HEK293T (cell line): ENCODE data around the gene ORMDL1.
A peak's percentile ranks its signal among the peaks of the same experiment; 100 is the strongest.

Source experiments
- CTCF ChIA-PET: fragments of 350-600 bp; formaldehyde crosslinking; extraction: SDS; loops from one replicate; lab custom pipeline; 2021; ENCODE audit warnings: antibody characterized with exemption, inconsistent platforms; lab: Yijun Ruan, JAX
- POLR2A ChIA-PET: fragments of 350-600 bp; formaldehyde crosslinking; extraction: SDS; loops from one replicate; lab custom pipeline; 2020; ENCODE audit warnings: antibody characterized with exemption, inconsistent platforms; lab: Yijun Ruan, JAX
- DNase-seq: peaks from one replicate; pipeline ENCODE4 v3.0.0; 2012; ENCODE audit warnings: mixed read lengths; ENCODE audit errors: extremely low spot score
- ARNT ChIP-seq: fragments of 450-650 bp; IDR thresholded peaks from 2 replicates; pipeline ENCODE4 v1.6.1; 2017; ENCODE audit warnings: mild to moderate bottlenecking
- BHLHE40 ChIP-seq: fragments of 450-650 bp; IDR thresholded peaks from 2 replicates; pipeline ENCODE4 v1.6.1; 2016; ENCODE audit warnings: mild to moderate bottlenecking, moderate library complexity, borderline replicate concordance
- CTBP1 ChIP-seq: fragments of 450-650 bp; IDR thresholded peaks from 2 replicates; pipeline ENCODE4 v1.6.1; 2016; ENCODE audit warnings: borderline replicate concordance
- ELF4 ChIP-seq: fragments of 450-650 bp; IDR thresholded peaks from 2 replicates; pipeline ENCODE4 v1.6.1; 2017; ENCODE audit warnings: antibody characterized with exemption
- FOXA1 ChIP-seq: fragments of 450-650 bp; IDR thresholded peaks from 2 replicates; pipeline ENCODE4 v1.6.1; 2016; ENCODE audit warnings: mild to moderate bottlenecking
- FOXK2 ChIP-seq: fragments of 450-650 bp; IDR thresholded peaks from 2 replicates; pipeline ENCODE4 v1.6.1; 2016; ENCODE audit warnings: mild to moderate bottlenecking
- FOXM1 ChIP-seq: fragments of 450-650 bp; IDR thresholded peaks from 2 replicates; pipeline ENCODE4 v1.6.1; 2017; ENCODE audit warnings: mild to moderate bottlenecking, borderline replicate concordance
- HDGF ChIP-seq: fragments of 450-650 bp; IDR thresholded peaks from 2 replicates; pipeline ENCODE4 v1.6.1; 2017; ENCODE audit warnings: antibody characterized with exemption, borderline replicate concordance
- L3MBTL2 ChIP-seq: fragments of 450-650 bp; conservative IDR thresholded peaks from 2 replicates; pipeline ENCODE4 v1.6.1; 2016; ENCODE audit warnings: mild to moderate bottlenecking
- LEF1 ChIP-seq: fragments of 450-650 bp; IDR thresholded peaks from 2 replicates; pipeline ENCODE4 v1.6.1; 2017; ENCODE audit warnings: mild to moderate bottlenecking, borderline replicate concordance
- NFRKB ChIP-seq: fragments of 450-650 bp; IDR thresholded peaks from 2 replicates; pipeline ENCODE4 v1.6.1; 2016; ENCODE audit warnings: mild to moderate bottlenecking, moderate library complexity
- PKNOX1 ChIP-seq: fragments of 450-650 bp; IDR thresholded peaks from 2 replicates; pipeline ENCODE4 v1.6.1; 2016
- SP1 ChIP-seq: fragments of 450-650 bp; IDR thresholded peaks from 2 replicates; pipeline ENCODE4 v1.6.1; 2017
- SUZ12 ChIP-seq: fragments of 450-650 bp; IDR thresholded peaks from 2 replicates; pipeline ENCODE4 v1.6.1; 2016; ENCODE audit warnings: mild to moderate bottlenecking
- TARDBP ChIP-seq: fragments of 450-650 bp; IDR thresholded peaks from 2 replicates; pipeline ENCODE4 v1.6.1; 2016
- ZNF384 ChIP-seq: fragments of 450-650 bp; IDR thresholded peaks from 2 replicates; pipeline ENCODE4 v1.6.1; 2016

ORMDL1 gene

GRCh38 chr2:189799030-189799331 lies 14.8 kb upstream of the ORMDL1 start:
- CTCF ChIA-PET: interaction anchor here (0.6 to 1.1 kb wide), 6 partner anchors 9 to 267 kb away, joined by 3 to 7 read pairs (median 4); no protein-coding TSS in a partner anchor
- TF ChIP-seq L3MBTL2 (no peak), PKNOX1 (no peak), FOXM1 (no peak), ARNT (no peak), FOXK2 (no peak), TARDBP (no peak), LEF1 (no peak), NFRKB (no peak), CTBP1 (no peak), BHLHE40 (no peak)
- no peak for DNase-seq
- POLR2A ChIA-PET: interaction anchor here (2.0 kb wide), 1 partner anchor 15 kb away, joined by 6 read pairs; the partner anchor contains the start of genes ORMDL1 and PMS1

DNA sequence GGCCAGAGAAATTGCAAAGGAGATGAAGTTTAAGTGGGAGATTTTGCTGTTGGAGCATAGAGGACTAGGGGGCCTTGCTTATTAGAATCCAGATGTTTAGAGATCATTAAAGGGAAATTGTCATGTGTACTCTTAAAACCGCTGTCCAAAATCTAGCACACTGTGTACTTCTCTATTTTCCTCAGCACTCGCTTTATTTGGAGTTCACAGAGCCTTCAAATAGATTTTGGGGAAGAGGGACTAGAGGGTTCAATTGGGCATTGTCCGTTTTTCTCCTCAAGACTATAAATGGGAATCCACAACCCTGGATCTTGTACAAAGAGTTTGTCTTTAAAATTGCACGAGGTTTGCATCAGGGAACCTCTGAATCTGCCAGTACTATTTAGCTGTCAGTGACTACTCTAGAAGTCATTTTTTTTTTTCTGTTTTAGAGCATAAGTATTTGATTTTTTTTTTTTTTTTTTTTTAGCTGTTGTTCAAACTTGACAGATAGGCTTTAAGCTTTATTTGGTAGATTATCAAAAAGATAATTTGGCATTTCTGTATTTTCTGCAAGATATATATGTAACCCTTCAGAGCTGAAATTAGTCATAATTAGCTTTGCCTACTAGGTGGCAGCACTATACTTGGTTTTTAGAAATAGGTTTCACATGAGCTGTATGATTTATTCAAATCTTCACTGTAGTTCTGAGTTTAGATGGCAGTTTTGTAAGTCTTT lies 14.3 kb upstream of the ORMDL1 start:
- TF ChIP-seq FOXA1 (no peak), FOXK2 (no peak), ARNT (no peak), SUZ12 (no peak), CTBP1 (no peak), PKNOX1 (no peak)
- no peak for DNase-seq
- CTCF ChIA-PET: interaction anchor here (0.6 to 1.3 kb wide), 7 partner anchors 8 to 272 kb away, joined by 3 to 7 read pairs (median 4); no protein-coding TSS in a partner anchor
- POLR2A ChIA-PET: interaction anchor here (2.0 kb wide), 1 partner anchor 14 kb away, joined by 6 read pairs; the partner anchor contains the start of genes ORMDL1 and PMS1

DNA sequence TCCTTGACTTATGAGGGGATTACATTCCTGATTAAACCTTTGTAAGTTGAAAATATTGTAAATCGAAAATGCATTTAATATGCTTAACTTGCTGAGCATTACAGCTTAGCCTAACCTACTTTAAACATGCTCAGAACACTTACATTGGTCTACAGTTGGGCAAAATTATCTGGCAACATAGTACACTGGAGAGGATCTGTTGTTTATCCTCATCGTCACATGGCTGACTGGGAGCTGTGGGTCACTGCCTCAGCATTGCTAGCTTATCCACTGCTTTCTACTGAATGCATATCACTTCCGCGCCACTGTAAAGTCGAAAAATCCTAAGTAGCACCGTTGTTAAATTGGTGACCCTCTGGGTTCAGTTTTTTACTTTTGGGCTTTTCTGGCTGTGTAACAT lies 13.8 kb upstream of the ORMDL1 start:
- no peak for TF ChIP-seq ELF4
- no peak for TF ChIP-seq FOXK2
- TF ChIP-seq LEF1: no peak
- no peak for TF ChIP-seq HDGF
- TF ChIP-seq TARDBP: no peak
- TF ChIP-seq ZNF384: no peak
- TF ChIP-seq FOXM1: no peak
- TF ChIP-seq CTBP1: no peak
- no peak for TF ChIP-seq ARNT
- no peak for TF ChIP-seq FOXA1
- no peak for TF ChIP-seq SUZ12
- ChIA-PET CTCF (interaction anchor here (1.1 to 1.3 kb wide), 2 partner anchors 10 to 273 kb away, joined by 4 to 7 read pairs; no protein-coding TSS in a partner anchor), POLR2A (interaction anchor here (2.0 kb wide), 1 partner anchor 14 kb away, joined by 6 read pairs; the partner anchor contains the start of genes ORMDL1 and PMS1)
- no peak for DNase-seq

DNA sequence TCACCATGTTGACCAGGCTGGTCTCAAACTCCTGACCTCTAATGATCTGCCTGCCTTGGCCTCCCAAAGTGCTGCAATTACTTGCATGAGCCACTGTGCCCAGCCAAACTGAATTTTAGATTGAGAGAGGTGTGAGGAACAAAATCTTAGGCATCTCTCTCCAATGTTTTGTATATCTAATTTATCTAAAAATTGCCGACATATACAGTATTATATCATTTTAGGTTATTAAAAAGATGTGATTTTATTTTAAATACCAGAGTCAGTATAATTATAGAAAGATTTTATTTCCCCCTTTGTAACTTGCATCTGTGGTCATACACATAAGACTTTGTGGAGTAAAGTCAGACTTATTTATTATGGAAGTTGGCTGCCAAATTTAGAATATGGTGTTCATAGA lies 10.2 kb upstream of the ORMDL1 start:
- ChIA-PET CTCF (no interaction called here), POLR2A (no interaction called here)
- DNase-seq: no peak
- TF ChIP-seq BHLHE40: no peak
- TF ChIP-seq LEF1: no peak
- no peak for TF ChIP-seq NFRKB
- TF ChIP-seq L3MBTL2: no peak
- TF ChIP-seq SP1: no peak
- no peak for TF ChIP-seq ARNT
- TF ChIP-seq ELF4: no peak
- no peak for TF ChIP-seq TARDBP
- TF ChIP-seq ZNF384: no peak
- no peak for TF ChIP-seq CTBP1
- TF ChIP-seq SUZ12: no peak
- no peak for TF ChIP-seq FOXK2
- no peak for TF ChIP-seq HDGF
- no peak for TF ChIP-seq PKNOX1
- TF ChIP-seq FOXA1: no peak
- no peak for TF ChIP-seq FOXM1

DNA sequence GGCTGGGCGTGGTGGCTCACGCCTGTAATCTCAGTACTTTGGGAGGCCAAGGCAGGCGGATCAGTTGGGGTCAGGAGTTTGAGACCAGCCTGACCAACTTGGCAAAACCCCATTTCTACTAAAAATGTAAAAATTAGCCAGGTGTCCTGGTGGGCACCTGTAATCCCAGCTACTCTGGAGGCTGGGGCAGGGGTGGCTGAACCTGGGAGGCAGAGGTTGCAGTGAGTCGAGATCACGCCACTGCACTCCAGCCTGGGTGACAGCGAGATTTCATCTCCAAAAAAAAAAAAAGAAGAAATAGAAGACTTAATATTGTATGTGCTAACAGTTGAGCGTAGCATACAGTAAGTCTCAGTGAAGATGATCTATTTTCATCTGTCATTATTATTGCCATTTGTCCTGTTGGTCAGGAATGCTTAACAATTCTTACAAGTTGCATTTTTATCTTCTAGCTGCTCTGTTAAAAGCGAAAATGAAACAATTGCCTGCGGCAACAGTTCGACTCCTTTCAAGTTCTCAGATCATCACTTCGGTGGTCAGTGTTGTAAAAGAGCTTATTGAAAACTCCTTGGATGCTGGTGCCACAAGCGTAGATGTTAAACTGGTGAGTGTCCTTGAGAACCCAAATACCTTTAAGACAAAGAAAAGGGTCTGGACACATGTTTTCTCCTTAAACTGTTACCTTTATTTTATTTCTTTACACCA lies 7.4 kb upstream of the ORMDL1 start:
- ChIA-PET POLR2A (no interaction called here), CTCF (no interaction called here)
- no peak for TF ChIP-seq CTBP1
- TF ChIP-seq BHLHE40: no peak
- no peak for DNase-seq

- ChIA-PET POLR2A (interaction anchor here (0.6 to 1.9 kb wide), 9 partner anchors 10 to 149 kb away, joined by 3 to 11 read pairs (median 4); partner anchors contain the start of gene OSGEPL1), CTCF (no interaction called here)
- peak; percentile 21 for DNase-seq
- no peak for TF ChIP-seq FOXK2
- no peak for TF ChIP-seq ZNF384
- no peak for TF ChIP-seq SUZ12
- TF ChIP-seq HDGF: no peak
- no peak for TF ChIP-seq SP1
- TF ChIP-seq PKNOX1: no peak
- no peak for TF ChIP-seq LEF1
- TF ChIP-seq L3MBTL2: no peak
- no peak for TF ChIP-seq TARDBP
- no peak for TF ChIP-seq FOXM1
Measured at GRCh38 chr2:189783451-189783926, 650 bp downstream of the ORMDL1 start.
